ENCODE data around the gene DVL2. TPM values are rescaled to one million over a fixed set of nuclear protein-coding genes. Genes with fewer than 3 reads are reported as not detected.
"Not testable (repeated sequence)": the region's sequence is repeated elsewhere in the genome, so short reads cannot be mapped to it uniquely, and the experiment has no call there.

The DVL2 gene
- total RNA-seq, 1 donor from 2014 or later: 10.0 TPM

GRCh38 chr17:7258731-7259554 is 24.6 kb upstream of the DVL2 start:
- ATAC-seq (peak; percentile 66), DNase-seq (ENCODE audit: low spot score) (peak; percentile 92)

- no peak for ATAC-seq
- DNase-seq (ENCODE audit: low spot score): no peak
Observed at GRCh38 chr17:7256766-7257456, 22.6 kb upstream of the DVL2 start.

- DNase-seq (ENCODE audit: low spot score) (no peak), ATAC-seq (no peak)
Observed at GRCh38 chr17:7254511-7254910, 20.2 kb upstream of the DVL2 start.

DNA sequence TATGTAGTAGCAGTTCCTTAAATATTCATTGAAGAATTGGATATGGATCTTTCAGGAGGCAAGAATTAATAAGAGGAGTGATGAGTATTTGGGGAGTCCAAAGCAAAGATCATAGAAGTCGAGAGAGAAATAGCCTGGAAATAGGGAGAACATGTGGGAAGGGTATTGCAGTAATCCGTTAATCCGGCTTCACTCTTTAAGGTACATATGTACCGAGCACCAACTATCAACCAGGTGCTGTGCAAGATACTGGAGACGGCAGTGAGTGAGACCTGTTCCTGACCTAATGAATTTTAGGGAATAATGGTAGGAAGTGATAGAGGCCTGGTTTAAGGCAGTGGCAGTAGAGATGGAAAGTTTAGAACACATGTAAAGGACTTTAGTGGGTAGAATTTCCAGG is 18.8 kb upstream of the DVL2 start:
- no peak for ATAC-seq
- DNase-seq (ENCODE audit: low spot score): no peak

GRCh38 chr17:7252176-7253043 is 18.1 kb upstream of the DVL2 start, which contains the start of gene ELP5:
Gene ELP5, plus strand, starts transcription at chr17:7252215. Its CDS starts 336 bp downstream, at chr17:7252551.
- ATAC-seq (peak; percentile 77), DNase-seq (ENCODE audit: low spot score) (peak; percentile 96)

DNA sequence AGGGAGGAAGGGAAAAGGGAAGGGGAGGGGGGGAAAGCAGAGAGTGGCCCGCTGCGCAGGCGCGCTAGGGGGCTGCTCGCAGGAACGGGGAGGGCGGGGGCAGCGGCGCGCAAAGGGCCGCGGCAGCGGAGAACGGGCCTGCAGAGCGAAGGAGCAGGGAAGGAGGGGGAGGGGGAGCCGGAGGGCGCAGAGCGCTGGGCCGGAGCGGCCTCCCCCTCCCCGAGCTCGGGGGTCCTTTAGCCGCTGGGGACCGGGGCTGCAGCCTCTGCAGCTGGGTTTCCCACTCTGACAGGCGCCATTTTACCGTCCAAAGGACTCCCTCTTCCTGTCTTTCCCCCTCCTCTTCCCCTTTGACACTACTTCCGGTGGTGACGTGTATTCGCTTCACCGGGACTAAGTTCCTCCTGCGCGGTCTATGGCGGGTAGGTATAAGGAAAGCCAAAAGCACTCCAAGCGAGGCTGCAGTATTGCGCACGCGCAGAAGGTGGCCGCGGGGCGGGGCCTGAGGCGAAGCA is 17.4 kb upstream of the DVL2 start, which contains the start of gene CTDNEP1:
CTDNEP1 (minus strand) TSS at position 74 of the 515 bp plus-strand sequence. CDS start 438 bp downstream, outside the sequence.
- DNase-seq (ENCODE audit: low spot score) (peak; percentile 99), ATAC-seq (peak; percentile 87)

DNA sequence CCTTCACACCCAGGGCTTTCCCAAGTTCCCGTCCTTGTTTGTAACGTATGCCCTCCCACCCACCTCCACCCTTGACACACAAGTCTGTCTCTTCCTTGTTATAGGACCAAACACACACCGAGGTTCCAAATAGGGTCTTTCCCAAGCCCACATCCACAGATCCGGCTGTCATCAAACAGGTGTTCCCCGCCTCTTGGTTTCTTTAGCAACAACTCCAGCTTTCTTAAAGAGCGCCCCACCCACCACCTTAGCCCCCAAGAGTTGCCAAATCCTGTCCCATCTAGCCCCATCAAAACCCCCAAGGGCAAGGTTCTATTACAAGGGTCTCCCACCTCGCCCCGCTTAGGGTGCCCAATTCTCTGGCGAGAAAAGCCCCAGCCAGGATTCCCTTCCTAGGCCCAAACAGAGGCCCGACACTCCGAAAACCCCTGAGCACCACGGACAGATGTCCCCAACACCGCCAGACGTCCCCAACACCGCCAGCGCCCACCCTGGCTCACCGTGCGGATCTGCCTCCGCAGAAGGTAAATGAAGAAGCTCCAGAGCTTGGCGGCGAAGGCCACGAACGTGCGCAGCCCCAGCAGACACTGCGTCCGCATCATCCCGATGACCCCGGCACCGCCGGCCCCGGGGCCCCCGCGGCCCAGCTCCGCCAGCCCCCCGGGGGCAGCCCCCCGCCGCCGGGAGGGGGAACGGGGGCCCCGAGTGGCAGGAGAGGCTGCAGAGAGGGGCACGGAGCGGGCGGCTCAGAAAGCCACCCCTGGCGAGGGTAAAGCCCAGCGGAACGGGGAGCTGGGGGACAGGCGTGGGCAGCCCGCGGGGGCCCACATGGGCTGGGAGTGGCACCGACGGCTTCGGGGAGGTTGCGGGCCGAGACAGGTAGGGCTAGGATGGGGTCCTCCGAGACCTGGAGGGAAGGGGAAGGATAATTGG is 16.6 kb upstream of the DVL2 start:
- ATAC-seq (no peak), DNase-seq (ENCODE audit: low spot score) (peak; percentile 52)

- DNase-seq (ENCODE audit: low spot score): no peak
- no peak for ATAC-seq
Observed at GRCh38 chr17:7249830-7250229, 15.5 kb upstream of the DVL2 start.

DNA sequence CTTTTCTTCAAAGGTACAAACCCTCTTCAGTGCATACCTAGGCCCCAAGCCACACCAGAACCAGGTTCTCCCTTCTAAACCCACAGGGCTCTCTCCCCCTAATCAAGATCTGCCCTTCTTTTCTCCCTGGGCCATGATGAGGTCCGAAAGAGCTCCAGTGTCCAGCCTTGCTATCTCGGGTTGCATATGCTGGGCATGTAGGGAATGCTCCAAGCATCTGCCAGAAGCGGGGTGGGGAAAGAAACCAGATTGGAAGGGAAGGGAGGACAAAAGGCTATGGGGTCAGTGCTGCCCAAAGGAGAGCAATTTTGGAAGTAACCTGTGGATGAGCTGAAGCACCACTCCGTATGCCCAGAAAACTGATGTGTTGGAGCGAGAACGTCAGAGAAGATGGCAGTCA is 14.9 kb upstream of the DVL2 start:
- no peak for ATAC-seq

GRCh38 chr17:7248796-7249195 is 14.5 kb upstream of the DVL2 start:
- ATAC-seq (no peak), DNase-seq (ENCODE audit: low spot score) (no peak)

More for the DNA sequence above, 14.9 kb upstream of the DVL2 start:
- DNase-seq (ENCODE audit: low spot score): no peak

DNA sequence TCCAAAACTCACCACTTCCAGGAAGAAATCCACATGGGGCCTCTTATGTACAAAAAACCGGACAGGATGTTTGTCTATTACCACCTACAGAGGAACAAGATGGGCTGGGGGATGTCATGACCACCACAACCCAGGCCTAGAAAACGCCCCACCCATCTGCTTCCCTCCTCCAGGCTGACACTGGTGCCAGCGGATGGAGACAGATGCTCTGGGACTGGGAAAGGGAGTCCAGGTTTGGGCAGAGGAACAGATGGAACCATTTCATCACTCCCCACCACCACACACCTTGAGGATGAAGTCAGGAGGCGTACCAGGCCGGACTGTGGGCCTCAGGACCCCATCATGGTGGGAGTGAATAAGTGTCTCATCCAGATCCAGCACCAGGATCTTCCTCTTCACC is 12.5 kb upstream of the DVL2 start:
- no peak for DNase-seq (ENCODE audit: low spot score)

GRCh38 chr17:7243838-7244237 is 9.5 kb upstream of the DVL2 start:
- peak; percentile 47 for DNase-seq (ENCODE audit: low spot score)

More for the DNA sequence above, 12.5 kb upstream of the DVL2 start:
- ATAC-seq: no peak

DNA sequence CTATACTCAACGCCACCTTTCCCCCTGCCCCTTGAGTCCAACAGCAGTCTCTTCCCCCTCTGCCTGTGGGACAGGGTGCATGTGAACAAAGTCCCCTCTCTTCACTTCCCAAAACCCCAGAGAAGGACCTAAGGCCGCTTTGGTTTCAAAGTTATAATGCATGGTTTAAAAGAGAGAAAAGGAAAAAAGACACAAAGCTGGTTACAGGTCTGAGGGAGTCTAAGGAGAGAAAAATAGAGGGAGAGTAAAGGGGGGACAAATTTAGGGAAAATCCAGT is 9.1 kb upstream of the DVL2 start:
- ATAC-seq: no peak
- DNase-seq (ENCODE audit: low spot score): no peak

More at GRCh38 chr17:7243838-7244237, 9.5 kb upstream of the DVL2 start:
- not testable (repeated sequence) for ATAC-seq

- DNase-seq (ENCODE audit: low spot score): peak; percentile 97
- peak; percentile 61 for ATAC-seq
Observed at GRCh38 chr17:7242717-7243452, 8.6 kb upstream of the DVL2 start.

- ATAC-seq (peak; percentile 63), DNase-seq (ENCODE audit: low spot score) (peak; percentile 95)
Observed at GRCh38 chr17:7241783-7242716, 7.7 kb upstream of the DVL2 start, which contains the start of gene GABARAP. Gene GABARAP, minus strand, starts transcription at chr17:7242449. Its CDS starts 119 bp downstream, at chr17:7242330.

GRCh38 chr17:7241090-7241733 is 6.9 kb upstream of the DVL2 start:
- DNase-seq (ENCODE audit: low spot score) (no peak), ATAC-seq (no peak)

DNA sequence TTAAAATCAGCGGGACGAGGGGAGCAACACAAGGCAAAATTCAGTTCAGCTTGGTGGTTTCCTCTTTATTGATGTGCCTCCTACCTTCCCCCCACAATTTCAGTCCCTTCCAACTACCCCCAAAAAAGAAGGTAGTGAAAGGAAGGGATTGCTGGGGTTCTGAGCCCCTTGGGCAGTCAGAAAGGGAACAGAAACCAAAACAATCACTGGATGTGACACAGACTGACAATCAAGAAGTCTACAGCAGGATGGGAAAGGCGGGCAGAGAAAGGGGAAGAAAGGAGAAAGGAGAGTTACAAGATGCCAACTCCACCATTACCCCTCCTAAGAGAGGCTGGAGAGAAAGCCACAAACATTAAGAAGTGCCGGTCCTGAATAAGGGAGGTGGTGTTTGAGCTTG is 6.1 kb upstream of the DVL2 start:
- DNase-seq (ENCODE audit: low spot score) (no peak), ATAC-seq (no peak)

Data from left lobe of liver (tissue), 2 donors.